HEK293T (cell line): ENCODE results near the gene UBE2E2.
"Not testable (repeated sequence)": the region's sequence is repeated elsewhere in the genome, so short reads cannot be mapped to it uniquely, and the experiment has no call there.

Experiments used
- ARNT ChIP-seq: fragments of 450-650 bp; IDR thresholded peaks from 2 replicates; pipeline ENCODE4 v1.6.1; 2017; ENCODE audit warnings: mild to moderate bottlenecking
- BHLHE40 ChIP-seq: fragments of 450-650 bp; IDR thresholded peaks from 2 replicates; pipeline ENCODE4 v1.6.1; 2016; ENCODE audit warnings: mild to moderate bottlenecking, moderate library complexity, borderline replicate concordance
- FOXK2 ChIP-seq: fragments of 450-650 bp; IDR thresholded peaks from 2 replicates; pipeline ENCODE4 v1.6.1; 2016; ENCODE audit warnings: mild to moderate bottlenecking
- FOXM1 ChIP-seq: fragments of 450-650 bp; IDR thresholded peaks from 2 replicates; pipeline ENCODE4 v1.6.1; 2017; ENCODE audit warnings: mild to moderate bottlenecking, borderline replicate concordance
- L3MBTL2 ChIP-seq: fragments of 450-650 bp; conservative IDR thresholded peaks from 2 replicates; pipeline ENCODE4 v1.6.1; 2016; ENCODE audit warnings: mild to moderate bottlenecking

- TF ChIP-seq BHLHE40, ARNT, FOXM1, FOXK2, L3MBTL2: not testable (repeated sequence)
These were observed 415.3 kb downstream of the UBE2E2 start for GRCh38 chr3:23618475-23618874.
